ENCODE data around the gene MERTK. TPM values are rescaled to one million over a fixed set of nuclear protein-coding genes. Genes with fewer than 3 reads are reported as not detected.

Gene MERTK
- total and polyA plus RNA-seq, 2 of the 8 experiments (the other 6 are each of a cell fraction or from before 2014, with no cell fraction given) = 6.5 to 7.0 TPM

GRCh38 chr2:112021781-112022231 is 123.4 kb downstream of the MERTK start:
- ChIA-PET CTCF (ENCODE audit: partially characterized antibody) (interaction anchor here (2.4 to 3.4 kb wide), 4 partner anchors 9 to 111 kb away, joined by 7 to 28 read pairs (median 12); no protein-coding TSS in a partner anchor), POLR2A (ENCODE audit: partially characterized antibody) (no interaction called here)
- no peak overlapping the region for H3K14ac ChIP-seq (ENCODE audit: insufficient read length)
- no peak overlapping the region for H4K8ac ChIP-seq (ENCODE audit: extremely low read depth, insufficient read depth, low read length)
- FAIRE-seq (no peak), DNase-seq (ENCODE audit: low read depth in 1 of 2, low spot score in 2 of 2) (no peak)
- no peaks in the 10 kb centered on the region for H3K9me3 ChIP-seq (ENCODE audit: insufficient read depth in 2 of 2, low read depth in 1 of 2, low read length in 1 of 2)
- H3K9ac ChIP-seq (replicated peaks in 1 of 4; ENCODE audit: extremely low read depth in 1 of 4, low read depth in 3 of 4, low read length in 3 of 4) = no peak overlapping the region
- no peaks in the 10 kb centered on the region for H4K20me1 ChIP-seq (replicated peaks in 1 of 2; ENCODE audit: control insufficient read depth in 1 of 2, insufficient read depth in 2 of 2, low read length in 2 of 2)
- H3K23me2 ChIP-seq (ENCODE audit: low read depth, low read length) = no peaks in the 10 kb centered on the region
- H2BK20ac ChIP-seq (ENCODE audit: low read length) = no peak overlapping the region
- H3K18ac ChIP-seq (ENCODE audit: extremely low read depth, low read length) = no peak overlapping the region
- no peaks in the 10 kb centered on the region for H3K27me3 ChIP-seq (replicated peaks in 1 of 4; ENCODE audit: control insufficient read depth in 3 of 4, extremely low read depth in 1 of 4, insufficient read depth in 3 of 4, low read length in 3 of 4)
- no peaks in the 10 kb centered on the region for H3K79me2 ChIP-seq (ENCODE audit: control insufficient read depth in 1 of 2, insufficient read depth in 2 of 2, low read length in 2 of 2)
- H3K4me2 ChIP-seq (ENCODE audit: insufficient read depth in 1 of 2, low read depth in 2 of 2, low read length in 2 of 2) = no peak overlapping the region
- no peak overlapping the region for H2AFZ ChIP-seq (ENCODE audit: low read length)
- no peak overlapping the region for H3K4ac ChIP-seq (replicated peaks; ENCODE audit: insufficient read length, low read depth, low read length)
- no peaks in the 10 kb centered on the region for H3K4me1 ChIP-seq (replicated peaks in 1 of 4; ENCODE audit: control insufficient read depth in 3 of 4, insufficient read depth in 4 of 4, low read length in 3 of 4)
- H2BK12ac ChIP-seq (ENCODE audit: low read depth, low read length) = no peak overlapping the region
- no peak overlapping the region for H3K56ac ChIP-seq (replicated peaks; ENCODE audit: insufficient read length, low read depth, low read length)
- no peaks in the 10 kb centered on the region for H3K79me1 ChIP-seq (ENCODE audit: low read depth, low read length)
- no peak overlapping the region for H2BK5ac ChIP-seq (ENCODE audit: low read depth, low read length)
- no peak overlapping the region for H2BK120ac ChIP-seq (replicated peaks; ENCODE audit: low read depth, low read length)
- H4K91ac ChIP-seq (replicated peaks; ENCODE audit: insufficient read length, low read length) = no peak overlapping the region
- 95% methylated on average over 8 of the region's 8 CpGs; no CpG with 5 or more reads in 1 of the 2 experiments for WGBS, 2 experiments (ENCODE audit: extremely low coverage in 1 of 2, insufficient coverage in 1 of 2, insufficient read length in 1 of 2, insufficient replicate concordance in 2 of 2, low coverage in 1 of 2, low lambda C conversion rate in 2 of 2, missing lambda C conversion rate in 1 of 2)
- H3K36me3 ChIP-seq (ENCODE audit: control insufficient read depth in 2 of 4, insufficient read depth in 4 of 4, low read length in 3 of 4) = no peaks in the 10 kb centered on the region
- H3K4me3 ChIP-seq (ENCODE audit: extremely low read depth in 1 of 4, insufficient read depth in 2 of 4, low read depth in 3 of 4, low read length in 4 of 4) = no peak overlapping the region
- H3K27ac ChIP-seq (ENCODE audit: low read depth, low read length) = no peak overlapping the region
- no peak overlapping the region for H4K5ac ChIP-seq (ENCODE audit: insufficient read length, low read depth, low read length)
- H2AK5ac ChIP-seq (ENCODE audit: low read depth, low read length) = no peak overlapping the region
- H2BK15ac ChIP-seq (ENCODE audit: low read length) = no peak overlapping the region
- no peak overlapping the region for H3K23ac ChIP-seq (ENCODE audit: insufficient read length)
- TF ChIP-seq HDAC2 (IDR thresholded peaks at IDR 0.05; ENCODE audit: borderline replicate concordance in 1 of 2, low read depth in 2 of 2, low read length in 2 of 2) = no peak
- no peak for TF ChIP-seq NRF1 (IDR thresholded peaks at IDR 0.05; ENCODE audit: low read depth, low read length)
- no peak for TF ChIP-seq CBX5 (IDR thresholded peaks at IDR 0.05; ENCODE audit: low read depth, low read length)
- no peak for TF ChIP-seq ASH2L (IDR thresholded peaks at IDR 0.05; ENCODE audit: low read length)
- no peak for TF ChIP-seq KDM5A (IDR thresholded peaks at IDR 0.05; ENCODE audit: low read length)
- no peak for TF ChIP-seq CBX8 (IDR thresholded peaks at IDR 0.05; ENCODE audit: borderline replicate concordance, low read depth, low read length)
- no peak for TF ChIP-seq CHD1 (IDR thresholded peaks at IDR 0.05; ENCODE audit: low read depth, low read length)
- no peak for TF ChIP-seq CTCF (IDR thresholded peaks at IDR 0.05; ENCODE audit: control extremely low read depth in 1 of 3, insufficient read depth in 1 of 3, low read depth in 1 of 3, low read length in 3 of 3)
- TF ChIP-seq SUZ12 (IDR thresholded peaks at IDR 0.05; ENCODE audit: low read length) = no peak
- TF ChIP-seq ATF2 (IDR thresholded peaks at IDR 0.05; ENCODE audit: low read length) = no peak

All from H1 (cell line).